Calu3 (cell line): ENCODE results near the gene SLC49A3. TPM values are rescaled to one million over a fixed set of nuclear protein-coding genes. Genes with fewer than 3 reads are reported as not detected.

Source experiments
- BruUV-seq: library from RNA; stranded (reverse); fragments of 400-500 nt; replicated peaks from 2 replicates; lab custom pipeline; 2021; lab: Mats Ljungman, UMichigan
- CTCF ChIA-PET: fragments of 300-600 bp; sonication (Branson Sonifier 250); formaldehyde crosslinking; loops from one replicate; lab custom pipeline; 2022; ENCODE audit warnings: antibody characterized with exemption; lab: Charles Lee
- DNase-seq: peaks from one replicate; pipeline ENCODE4 v3.0.0; 2022
- H3K27ac Mint-ChIP-seq: one replicate; pipeline ENCODE4 v1.8.0; 2022; ENCODE audit warnings: mixed read lengths; ENCODE audit not compliant: unreplicated experiment
- H3K27me3 Mint-ChIP-seq: one replicate; pipeline ENCODE4 v1.8.0; 2022; ENCODE audit warnings: mixed read lengths; ENCODE audit not compliant: unreplicated experiment
- H3K36me3 Mint-ChIP-seq: one replicate; pipeline ENCODE4 v1.8.0; 2022; ENCODE audit warnings: mild to moderate bottlenecking, moderate library complexity, mixed read lengths; ENCODE audit not compliant: insufficient read depth, unreplicated experiment
- H3K4me1 Mint-ChIP-seq: one replicate; pipeline ENCODE4 v1.8.0; 2022; ENCODE audit warnings: mild to moderate bottlenecking, low read depth, mixed read lengths; ENCODE audit not compliant: unreplicated experiment
- H3K4me3 Mint-ChIP-seq: one replicate; pipeline ENCODE4 v1.8.0; 2022; ENCODE audit warnings: mild to moderate bottlenecking, low read depth, moderate library complexity, mixed read lengths; ENCODE audit not compliant: unreplicated experiment
- H3K9me3 Mint-ChIP-seq: one replicate; pipeline ENCODE4 v1.8.0; 2022; ENCODE audit warnings: low read depth, mixed read lengths; ENCODE audit not compliant: unreplicated experiment
- CTCF ChIP-seq: fragments of 200-600 bp; IDR thresholded peaks from one replicate; pipeline ENCODE4 v1.8.0; 2022; ENCODE audit warnings: antibody characterized with exemption; ENCODE audit not compliant: unreplicated experiment
- intact Hi-C: fragments of 100-400 bp; cut with micrococcal nuclease; formaldehyde crosslinking; loops from one replicate; pipeline ENCODE4 v1.10.0; 2022; ENCODE audit not compliant: unreplicated experiment
- total RNA-seq: library from RNA; stranded (reverse); gene quantifications from 2 replicates; pipeline ENCODE4 v1.2.3, GENCODE V29; 2022

Gene SLC49A3
- total RNA-seq, 1 experiment from 2014 or later: 0.40 TPM

- peaks cover 17% of the 10 kb centered on the region for H3K4me1 Mint-ChIP-seq
- no peaks in the 10 kb centered on the region for H3K9me3 Mint-ChIP-seq
- intact Hi-C loops: no loop called here
- H3K36me3 Mint-ChIP-seq: peaks cover 63% of the 10 kb centered on the region
- peak overlapping the region; percentile 78 for H3K27ac Mint-ChIP-seq
- CTCF ChIA-PET: no interaction called here
- no TSS peak for BruUV-seq
- H3K27me3 Mint-ChIP-seq: no peaks in the 10 kb centered on the region
- DNase-seq: peak; percentile 61
- no peak for TF ChIP-seq CTCF
- peak overlapping the region; percentile 49 for H3K4me3 Mint-ChIP-seq
Observed at GRCh38 chr4:677431-678293, 11.3 kb downstream of the SLC49A3 start.

- H3K4me3 Mint-ChIP-seq: no peak overlapping the region
Observed at GRCh38 chr4:676871-677235, 12.1 kb downstream of the SLC49A3 start.

GRCh38 chr4:675980-676870 is 12.7 kb downstream of the SLC49A3 start:
- no peak overlapping the region for H3K4me3 Mint-ChIP-seq
- no peaks in the 10 kb centered on the region for H3K9me3 Mint-ChIP-seq
- intact Hi-C loops: no loop called here
- no peak for TF ChIP-seq CTCF
- H3K4me1 Mint-ChIP-seq: peaks cover 17% of the 10 kb centered on the region
- CTCF ChIA-PET: interaction anchor here (0.7 kb wide), 1 partner anchor 118 kb away, joined by 3 read pairs; no protein-coding TSS in a partner anchor
- no TSS peak for BruUV-seq
- no peaks in the 10 kb centered on the region for H3K27me3 Mint-ChIP-seq
- H3K36me3 Mint-ChIP-seq: peaks cover 65% of the 10 kb centered on the region
- no peak for DNase-seq
- H3K27ac Mint-ChIP-seq: no peak overlapping the region

More at GRCh38 chr4:676871-677235, 12.1 kb downstream of the SLC49A3 start:
- no peak for TF ChIP-seq CTCF
- H3K27me3 Mint-ChIP-seq: no peaks in the 10 kb centered on the region
- CTCF ChIA-PET: no interaction called here
- H3K27ac Mint-ChIP-seq: no peak overlapping the region
- intact Hi-C loops: no loop called here
- no peaks in the 10 kb centered on the region for H3K9me3 Mint-ChIP-seq
- no TSS peak for BruUV-seq
- no peak for DNase-seq
- peaks cover 17% of the 10 kb centered on the region for H3K4me1 Mint-ChIP-seq
- peaks cover 66% of the 10 kb centered on the region for H3K36me3 Mint-ChIP-seq

- Mint-ChIP-seq H3K27me3 (no peaks in the 10 kb centered on the region), H3K4me1 (peaks cover 17% of the 10 kb centered on the region), H3K4me3 (peak overlapping the region; percentile 73), H3K27ac (peak overlapping the region; percentile 36), H3K36me3 (peaks cover 59% of the 10 kb centered on the region), H3K9me3 (no peaks in the 10 kb centered on the region)
- intact Hi-C loops: no loop called here
- CTCF ChIA-PET: interaction anchor here (0.7 kb wide), 1 partner anchor 119 kb away, joined by 3 read pairs; no protein-coding TSS in a partner anchor
- TF ChIP-seq CTCF: no peak
- DNase-seq: no peak
- no TSS peak for BruUV-seq
Observed at GRCh38 chr4:675036-675882, 13.7 kb downstream of the SLC49A3 start.
